ENCODE measurements around the gene WDR7.

WDR7 gene

GRCh38 chr18:56815926-56816325 is 164.8 kb downstream of the WDR7 start:
- no peak for DNase-seq

- no peak for DNase-seq
Measured at GRCh38 chr18:56823986-56824565, 172.9 kb downstream of the WDR7 start.

GRCh38 chr18:56825321-56825720 is 174.2 kb downstream of the WDR7 start:
- DNase-seq, result no peak

GRCh38 chr18:56825878-56826277 is 174.7 kb downstream of the WDR7 start:
- no peak for DNase-seq

DNA sequence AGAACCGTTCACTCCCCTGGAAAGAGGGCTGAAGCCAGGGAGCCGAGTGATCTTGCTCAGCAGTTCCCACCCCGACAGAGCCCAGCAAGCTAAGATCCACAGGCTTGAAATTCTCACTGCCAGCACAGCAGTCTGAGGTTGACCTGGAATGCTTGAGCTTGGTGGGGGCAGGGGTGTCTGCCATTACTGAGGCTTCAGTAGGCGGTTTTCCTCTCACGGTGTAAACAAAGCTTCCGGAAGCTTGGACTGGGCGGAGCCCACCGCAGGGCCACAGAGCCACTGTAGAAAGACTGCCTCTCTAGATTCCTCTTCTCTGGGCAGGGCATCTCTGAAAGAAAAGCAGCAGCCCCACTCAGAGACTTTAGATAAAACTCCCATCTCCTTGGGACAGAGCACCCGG is 180.8 kb downstream of the WDR7 start:
- no peak for DNase-seq

GRCh38 chr18:56835331-56835730 is 184.2 kb downstream of the WDR7 start:
- DNase-seq, result no peak

DNA sequence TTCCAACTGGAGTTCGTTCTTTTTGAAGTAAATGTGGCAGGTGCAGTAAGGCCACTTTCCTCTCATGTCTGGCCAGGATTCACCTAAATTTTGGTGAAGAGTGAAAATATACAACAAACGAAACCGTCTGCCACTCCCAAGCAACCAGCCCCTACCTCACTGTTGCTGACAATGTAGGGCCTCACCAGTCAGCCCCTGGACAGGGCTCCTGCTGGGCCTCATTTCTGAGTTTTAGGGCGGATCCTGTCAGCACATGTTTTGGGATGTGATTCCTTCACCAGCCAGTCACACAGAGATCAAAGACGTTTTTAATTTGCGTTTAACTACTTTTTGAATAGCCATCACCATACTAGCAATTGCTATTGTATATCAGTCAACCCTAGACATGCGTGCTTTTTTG is 185.0 kb downstream of the WDR7 start:
- no peak for DNase-seq

- no peak for DNase-seq
Measured at GRCh38 chr18:56841836-56842235, 190.7 kb downstream of the WDR7 start.

- no peak for DNase-seq
Measured at GRCh38 chr18:56843241-56843640, 192.1 kb downstream of the WDR7 start.

DNA sequence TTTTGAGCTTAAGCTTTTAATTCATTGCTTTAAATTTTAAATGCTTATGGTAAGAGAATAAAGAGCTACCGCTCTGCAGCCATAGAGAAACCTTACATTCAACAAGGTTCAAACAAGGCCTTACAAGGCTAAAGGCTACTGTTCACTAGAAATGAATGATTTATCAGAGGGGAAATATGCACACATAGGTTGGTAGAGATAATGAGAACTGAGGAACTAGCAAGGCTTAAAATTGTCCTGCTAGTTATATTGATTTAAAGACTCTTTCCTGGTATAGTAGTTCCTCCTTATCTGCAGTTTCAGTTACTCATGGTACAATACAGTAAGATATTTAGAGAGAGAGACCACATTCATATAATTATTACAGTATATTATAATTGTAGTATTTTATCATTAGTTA is 193.4 kb downstream of the WDR7 start:
- no peak for DNase-seq

DNA sequence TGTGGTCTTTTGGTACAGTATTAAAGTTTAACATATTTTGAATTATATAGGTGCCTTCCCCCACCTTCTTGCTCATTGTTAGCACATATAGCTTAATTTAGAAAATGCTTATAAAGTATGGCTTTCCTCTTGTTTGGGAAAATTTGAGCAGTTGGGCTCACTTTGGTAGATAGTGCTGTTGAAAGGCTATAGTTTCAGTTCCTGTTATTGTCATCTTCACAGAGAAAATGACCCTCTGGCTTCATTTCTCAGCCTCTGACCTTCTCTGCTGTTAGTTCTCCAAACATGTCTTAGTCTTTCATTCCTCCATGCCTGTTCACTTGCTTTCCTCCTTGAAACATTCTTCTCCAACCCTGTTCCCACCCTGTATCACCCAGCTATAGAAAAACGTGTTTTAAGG is 200.6 kb downstream of the WDR7 start:
- DNase-seq, result no peak

- no peak for DNase-seq
Measured at GRCh38 chr18:56853961-56854360, 202.8 kb downstream of the WDR7 start.

- DNase-seq, result no peak
Measured at GRCh38 chr18:56861244-56861643, 210.1 kb downstream of the WDR7 start.

DNA sequence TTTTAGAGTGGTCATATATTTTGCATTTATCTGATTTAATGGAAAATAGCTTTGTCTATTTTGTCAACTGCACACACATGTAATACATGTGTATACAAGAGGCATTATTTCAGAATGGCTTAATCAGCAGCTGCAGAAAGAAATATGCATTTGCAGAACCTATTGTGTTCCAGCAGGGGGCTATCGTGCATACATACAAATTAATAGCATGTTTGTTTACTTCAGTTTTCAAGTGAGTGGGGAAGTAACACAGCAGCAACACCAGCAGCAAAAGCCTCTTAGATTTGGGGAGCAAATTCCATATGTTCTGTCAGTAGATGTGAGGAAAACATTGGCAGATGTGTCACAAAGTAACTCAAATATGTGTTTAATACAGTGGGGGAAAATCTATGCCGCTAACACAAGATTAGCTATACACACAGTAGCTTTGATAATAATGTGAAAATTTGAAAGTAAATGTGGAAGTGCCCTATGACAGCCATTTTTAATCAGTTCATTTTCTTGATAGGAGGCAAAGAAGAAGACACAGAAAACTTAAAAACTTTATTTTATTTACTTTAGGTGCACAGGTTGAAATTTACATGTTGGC is 218.1 kb downstream of the WDR7 start:
- DNase-seq, result peak; percentile 6

DNA sequence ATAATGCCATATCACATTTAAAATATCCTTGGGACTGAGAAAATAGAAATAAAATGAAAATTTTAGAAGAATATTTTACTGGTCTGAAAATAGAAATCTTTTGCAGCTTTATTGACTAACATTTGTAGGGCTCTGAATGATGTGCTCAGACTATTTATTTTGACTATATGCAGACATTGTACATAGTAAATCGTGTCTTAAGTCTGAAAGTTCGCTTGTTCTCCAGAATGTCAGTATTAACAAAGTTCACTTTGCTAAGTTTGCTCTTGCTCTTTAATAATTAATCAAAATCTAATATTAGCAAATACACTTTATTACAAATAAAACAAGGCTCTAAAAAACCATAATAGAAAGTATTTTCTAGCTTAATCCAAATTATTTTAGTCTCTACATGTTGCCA is 219.8 kb downstream of the WDR7 start:
- no peak for DNase-seq

GRCh38 chr18:56872140-56872539 is 221.0 kb downstream of the WDR7 start:
- no peak for DNase-seq

DNA sequence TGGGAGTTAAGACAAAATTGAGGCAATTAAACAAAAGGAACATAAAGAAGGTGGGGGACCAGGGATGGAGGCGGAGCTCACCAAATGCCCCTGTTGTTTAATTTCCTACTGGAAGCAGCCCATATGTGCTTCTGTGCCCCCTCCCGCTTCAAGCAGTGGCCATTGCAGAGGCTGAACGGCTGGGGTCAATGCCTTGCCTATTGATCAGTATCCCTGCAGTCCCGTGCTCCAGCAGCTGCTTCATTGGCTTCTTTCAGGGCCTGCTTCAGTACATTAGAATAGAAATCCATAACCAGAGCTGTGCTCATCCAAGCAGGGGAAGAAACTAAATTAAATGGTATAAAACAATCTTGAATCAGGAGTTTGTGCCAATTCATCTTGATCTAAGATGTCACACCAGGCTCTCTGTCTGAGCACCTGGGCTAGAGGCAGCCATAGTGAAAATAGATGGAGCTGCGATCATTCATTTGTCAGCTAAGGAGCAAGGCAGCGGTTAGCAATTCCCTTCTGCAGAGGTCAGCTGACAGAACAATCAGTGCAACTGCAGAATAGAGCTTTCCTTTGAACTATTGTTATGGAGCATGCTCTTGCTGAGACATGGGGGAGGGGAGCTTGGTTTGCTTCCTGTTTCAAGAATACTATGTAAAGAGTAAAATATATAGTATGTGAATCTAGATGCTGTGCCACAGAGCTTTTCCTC is 222.4 kb downstream of the WDR7 start:
- peak; percentile 48 for DNase-seq

GRCh38 chr18:56878711-56879110 is 227.6 kb downstream of the WDR7 start:
- DNase-seq, result no peak

- no peak for DNase-seq
Measured at GRCh38 chr18:56884511-56884910, 233.4 kb downstream of the WDR7 start.

- DNase-seq, result no peak
Measured at GRCh38 chr18:56888978-56889377, 237.8 kb downstream of the WDR7 start.

GRCh38 chr18:56889621-56890020 is 238.5 kb downstream of the WDR7 start:
- DNase-seq, result no peak

- DNase-seq, result no peak
Measured at GRCh38 chr18:56890632-56891031, 239.5 kb downstream of the WDR7 start.

- DNase-seq, result no peak
Measured at GRCh38 chr18:56891116-56891515, 240.0 kb downstream of the WDR7 start.

- no peak for DNase-seq
Measured at GRCh38 chr18:56891870-56892269, 240.7 kb downstream of the WDR7 start.

DNA sequence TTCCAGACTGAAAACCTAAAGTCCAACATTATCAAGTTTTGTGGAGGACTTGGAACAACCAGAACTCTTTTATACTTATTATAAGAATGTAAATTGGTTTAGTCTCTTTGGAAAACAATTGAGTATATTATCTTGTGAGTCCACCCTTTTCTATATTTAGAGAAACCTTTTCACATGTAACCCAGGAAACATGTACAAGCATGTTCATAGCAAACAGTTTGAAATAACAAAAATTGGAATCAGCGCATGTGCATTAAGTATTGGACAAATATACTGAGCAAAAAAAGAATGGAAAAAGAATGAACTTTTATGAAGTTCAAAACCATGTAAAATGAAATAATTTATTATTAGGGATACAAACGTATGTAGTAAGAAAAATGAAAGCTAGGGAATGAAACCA is 246.0 kb downstream of the WDR7 start:
- DNase-seq, result no peak
